ENCODE results near the gene BAG2. TPM values are rescaled to one million over a fixed set of nuclear protein-coding genes. Genes with fewer than 3 reads are reported as not detected.

Gene BAG2
- total RNA-seq, 1 donor from 2014 or later = 4.3 TPM

- ChIA-PET POLR2A (no interaction called here), CTCF (no interaction called here)
- TF ChIP-seq CTCF (IDR thresholded peaks at IDR 0.05) = no peak
Observed at GRCh38 chr6:57207872-57208271, 35.7 kb downstream of the BAG2 start.

GRCh38 chr6:57209030-57209429, 36.9 kb downstream of the BAG2 start:
- H3K4me1 Mint-ChIP-seq = no peaks in the 10 kb centered on the region
- no peak overlapping the region for H3K4me3 Mint-ChIP-seq
- H3K27ac Mint-ChIP-seq = no peak overlapping the region
- CTCF ChIA-PET = no interaction called here
- H3K27me3 Mint-ChIP-seq = no peaks in the 10 kb centered on the region
- intact Hi-C loops (cut with micrococcal nuclease) = no loop called here
- TF ChIP-seq CTCF (IDR thresholded peaks at IDR 0.05) = no peak
- no peaks in the 10 kb centered on the region for H3K9me3 Mint-ChIP-seq
- POLR2A ChIA-PET = no interaction called here
- DNase-seq (no peak), ATAC-seq (ENCODE audit: low read depth) (no peak)
- H3K36me3 Mint-ChIP-seq (ENCODE audit: low read depth) = no peaks in the 10 kb centered on the region

More at GRCh38 chr6:57207872-57208271, 35.7 kb downstream of the BAG2 start:
- Mint-ChIP-seq H3K9me3 (no peaks in the 10 kb centered on the region), H3K27me3 (no peaks in the 10 kb centered on the region), H3K36me3 (ENCODE audit: low read depth) (no peaks in the 10 kb centered on the region), H3K4me1 (no peaks in the 10 kb centered on the region), H3K27ac (no peak overlapping the region), H3K4me3 (no peak overlapping the region)
- intact Hi-C loops (cut with micrococcal nuclease) = no loop called here
- DNase-seq (no peak), ATAC-seq (ENCODE audit: low read depth) (no peak)

- H3K9me3 Mint-ChIP-seq = peaks cover 2% of the 10 kb centered on the region
- DNase-seq = no peak
- H3K4me1 Mint-ChIP-seq = no peaks in the 10 kb centered on the region
- H3K4me3 Mint-ChIP-seq = no peak overlapping the region
- H3K36me3 Mint-ChIP-seq (ENCODE audit: low read depth) = no peaks in the 10 kb centered on the region
- no peak for TF ChIP-seq CTCF (IDR thresholded peaks at IDR 0.05)
- intact Hi-C loops (cut with micrococcal nuclease) = no loop called here
- CTCF ChIA-PET = no interaction called here
- ATAC-seq (ENCODE audit: low read depth) = no peak
- POLR2A ChIA-PET = no interaction called here
- H3K27me3 Mint-ChIP-seq = peaks cover 1% of the 10 kb centered on the region
- no peak overlapping the region for H3K27ac Mint-ChIP-seq
Observed at GRCh38 chr6:57210060-57210459, 37.9 kb downstream of the BAG2 start.

GRCh38 chr6:57215260-57215659, 43.1 kb downstream of the BAG2 start:
- no peak for TF ChIP-seq CTCF (IDR thresholded peaks at IDR 0.05)
- intact Hi-C loops (cut with micrococcal nuclease) = no loop called here
- H3K4me3 Mint-ChIP-seq = no peak overlapping the region
- no peaks in the 10 kb centered on the region for H3K4me1 Mint-ChIP-seq
- ChIA-PET POLR2A (no interaction called here), CTCF (no interaction called here)
- no peaks in the 10 kb centered on the region for H3K36me3 Mint-ChIP-seq (ENCODE audit: low read depth)
- no peak for DNase-seq
- H3K27ac Mint-ChIP-seq = no peak overlapping the region
- no peak for ATAC-seq (ENCODE audit: low read depth)
- H3K27me3 Mint-ChIP-seq = peaks cover 1% of the 10 kb centered on the region
- H3K9me3 Mint-ChIP-seq = peaks cover 6% of the 10 kb centered on the region

- H3K27me3 Mint-ChIP-seq = peaks cover 3% of the 10 kb centered on the region
- no peak for ATAC-seq (ENCODE audit: low read depth)
Observed at GRCh38 chr6:57216235-57217101, 44.3 kb downstream of the BAG2 start.

More at GRCh38 chr6:57216235-57217101, 44.3 kb downstream of the BAG2 start:
- no peak for TF ChIP-seq CTCF (IDR thresholded peaks at IDR 0.05)
- intact Hi-C loops (cut with micrococcal nuclease) = no loop called here
- no peaks in the 10 kb centered on the region for H3K36me3 Mint-ChIP-seq (ENCODE audit: low read depth)
- peaks cover 6% of the 10 kb centered on the region for H3K9me3 Mint-ChIP-seq
- no peak overlapping the region for H3K27ac Mint-ChIP-seq
- ChIA-PET POLR2A (no interaction called here), CTCF (no interaction called here)
- H3K4me3 Mint-ChIP-seq = no peak overlapping the region
- DNase-seq = no peak
- H3K4me1 Mint-ChIP-seq = peaks cover 4% of the 10 kb centered on the region
